Panc1 (cell line): Measurements from ENCODE around the gene KRT85. TPM values are rescaled to one million over a fixed set of nuclear protein-coding genes. Genes with fewer than 3 reads are reported as not detected.
A peak's percentile ranks its signal among the peaks of the same experiment; 100 is the strongest.

Experiments
- ATAC-seq: fragments of 200-7000 bp; cut with Tn5 transposase; 2 replicates; pipeline ENCODE4 v1.9.1; 2020; ENCODE audit warnings: mild to moderate bottlenecking, moderate library complexity
- BruUV-seq: library from RNA; stranded (reverse); fragments of 400-500 nt; replicated peaks from 2 replicates; lab custom pipeline; 2021; lab: Mats Ljungman, UMichigan
- CTCF ChIA-PET: fragments of 300-600 bp; sonication (Branson Sonifier 250); formaldehyde crosslinking; loops from one replicate; lab custom pipeline; 2022; ENCODE audit warnings: antibody characterized with exemption; lab: Charles Lee
- POLR2A ChIA-PET: fragments of 300-600 bp; sonication (Branson Sonifier 250); formaldehyde crosslinking; loops from one replicate; lab custom pipeline; 2022; ENCODE audit warnings: antibody characterized with exemption; lab: Charles Lee
- DNase-seq: peaks from one replicate; pipeline ENCODE4 v3.0.0-alpha.2; 2010; ENCODE audit warnings: low read depth, low spot score
- H3K27ac ChIP-seq: 2 replicates; pipeline ENCODE4 v1.5.1; 2011; ENCODE audit warnings: mild to moderate bottlenecking, low read length, inconsistent platforms
- H3K27me3 ChIP-seq: fragments of 200-500 bp; sonication (Bioruptor generic); 2 replicates; pipeline ENCODE4 v1.6.0; 2014; ENCODE audit warnings: low read length, inconsistent platforms; ENCODE audit not compliant: control insufficient read depth, insufficient read depth
- H3K36me3 ChIP-seq: fragments of 200-500 bp; sonication (Bioruptor generic); 2 replicates; pipeline ENCODE4 v1.5.1; 2014; ENCODE audit warnings: inconsistent platforms, mild to moderate bottlenecking, low read length, moderate library complexity; ENCODE audit not compliant: control insufficient read depth, insufficient read depth
- H3K4me1 ChIP-seq: 2 replicates; pipeline ENCODE4 v1.5.1; 2011; ENCODE audit warnings: inconsistent platforms, mild to moderate bottlenecking, low read length, moderate library complexity; ENCODE audit not compliant: control insufficient read depth, insufficient read depth
- H3K4me3 ChIP-seq, 2 experiments: 2 replicates each; pipeline ENCODE4 v1.5.1; 2011 to 2012; ENCODE audit warnings: low read depth in 2 of 2, low read length in 2 of 2, mild to moderate bottlenecking in 2 of 2, inconsistent platforms in 1 of 2, moderate library complexity in 1 of 2
- H3K9me3 ChIP-seq: fragments of 200-500 bp; sonication (Bioruptor generic); 2 replicates; pipeline ENCODE4 v1.5.1; 2014; ENCODE audit warnings: low read depth, mild to moderate bottlenecking, inconsistent platforms, low read length, moderate library complexity; ENCODE audit not compliant: control insufficient read depth, insufficient read depth
- CTCF ChIP-seq: fragments of 450-650 bp; IDR thresholded peaks from 2 replicates; pipeline ENCODE4 v1.5.1; 2017; ENCODE audit warnings: mild to moderate bottlenecking
- POLR2AphosphoS5 ChIP-seq: IDR thresholded peaks from 2 replicates; pipeline ENCODE4 v1.6.1; 2012; ENCODE audit warnings: mild to moderate bottlenecking, low read depth, low read length, moderate library complexity
- SIN3A ChIP-seq: IDR thresholded peaks from 2 replicates; pipeline ENCODE4 v1.6.1; 2012; ENCODE audit warnings: low read depth, mild to moderate bottlenecking, low read length, moderate library complexity, borderline replicate concordance; ENCODE audit not compliant: insufficient read depth
- TCF7L2 ChIP-seq: IDR thresholded peaks from 2 replicates; pipeline ENCODE4 v1.6.1; 2011; ENCODE audit warnings: mild to moderate bottlenecking, low read depth, low read length, inconsistent platforms
- in situ Hi-C: cut with HindIII; loops from 2 replicates; pipeline ENCODE4 v1.10.0; 2016; ENCODE audit warnings: low sequenced_read_pairs, low pct_unique_long_range_greater_than_20kb
- intact Hi-C: fragments of 100-400 bp; cut with micrococcal nuclease; formaldehyde crosslinking; loops from one replicate; pipeline ENCODE4 v1.10.0; 2022; ENCODE audit not compliant: unreplicated experiment
- total RNA-seq: library from RNA; stranded (reverse); gene quantifications from one replicate; pipeline ENCODE4 v1.2.1, GENCODE V29; 2021; ENCODE audit not compliant: unreplicated experiment
- TF ChIP-seq, protein P1 (sequence below), 2 experiments: IDR thresholded peaks; 2 replicates each; pipeline ENCODE4 v1.6.1; 2011 to 2012; ENCODE audit warnings: low read depth in 2 of 2, control low read depth in 1 of 2, low read length in 1 of 2, mild to moderate bottlenecking in 1 of 2, moderate library complexity in 1 of 2; ENCODE audit not compliant: insufficient read depth in 1 of 2

The KRT85 gene
- total RNA-seq, 1 experiment from 2014 or later, result not detected

GRCh38 chr12:52363111-52363679 lies 4.1 kb downstream of the KRT85 start:
- no peak overlapping the region for H3K27ac ChIP-seq
- in situ Hi-C loops, result no loop called here
- no peaks in the 10 kb centered on the region for H3K9me3 ChIP-seq
- ChIA-PET CTCF (no interaction called here), POLR2A (no interaction called here)
- no peak overlapping the region for H3K4me3 ChIP-seq
- no peaks in the 10 kb centered on the region for H3K36me3 ChIP-seq
- no peak for TF ChIP-seq POLR2AphosphoS5
- TF ChIP-seq, protein P1, sequence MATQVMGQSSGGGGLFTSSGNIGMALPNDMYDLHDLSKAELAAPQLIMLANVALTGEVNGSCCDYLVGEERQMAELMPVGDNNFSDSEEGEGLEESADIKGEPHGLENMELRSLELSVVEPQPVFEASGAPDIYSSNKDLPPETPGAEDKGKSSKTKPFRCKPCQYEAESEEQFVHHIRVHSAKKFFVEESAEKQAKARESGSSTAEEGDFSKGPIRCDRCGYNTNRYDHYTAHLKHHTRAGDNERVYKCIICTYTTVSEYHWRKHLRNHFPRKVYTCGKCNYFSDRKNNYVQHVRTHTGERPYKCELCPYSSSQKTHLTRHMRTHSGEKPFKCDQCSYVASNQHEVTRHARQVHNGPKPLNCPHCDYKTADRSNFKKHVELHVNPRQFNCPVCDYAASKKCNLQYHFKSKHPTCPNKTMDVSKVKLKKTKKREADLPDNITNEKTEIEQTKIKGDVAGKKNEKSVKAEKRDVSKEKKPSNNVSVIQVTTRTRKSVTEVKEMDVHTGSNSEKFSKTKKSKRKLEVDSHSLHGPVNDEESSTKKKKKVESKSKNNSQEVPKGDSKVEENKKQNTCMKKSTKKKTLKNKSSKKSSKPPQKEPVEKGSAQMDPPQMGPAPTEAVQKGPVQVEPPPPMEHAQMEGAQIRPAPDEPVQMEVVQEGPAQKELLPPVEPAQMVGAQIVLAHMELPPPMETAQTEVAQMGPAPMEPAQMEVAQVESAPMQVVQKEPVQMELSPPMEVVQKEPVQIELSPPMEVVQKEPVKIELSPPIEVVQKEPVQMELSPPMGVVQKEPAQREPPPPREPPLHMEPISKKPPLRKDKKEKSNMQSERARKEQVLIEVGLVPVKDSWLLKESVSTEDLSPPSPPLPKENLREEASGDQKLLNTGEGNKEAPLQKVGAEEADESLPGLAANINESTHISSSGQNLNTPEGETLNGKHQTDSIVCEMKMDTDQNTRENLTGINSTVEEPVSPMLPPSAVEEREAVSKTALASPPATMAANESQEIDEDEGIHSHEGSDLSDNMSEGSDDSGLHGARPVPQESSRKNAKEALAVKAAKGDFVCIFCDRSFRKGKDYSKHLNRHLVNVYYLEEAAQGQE (IDR thresholded peaks at IDR 0.05; ENCODE audit: insufficient read depth in 1 of 2, low read depth in 2 of 2, low read length in 1 of 2), result no peak
- no peak for TF ChIP-seq TCF7L2
- TF ChIP-seq SIN3A, result no peak
- no peak for TF ChIP-seq CTCF
- intact Hi-C loops, result no loop called here
- ATAC-seq (no peak), DNase-seq (no peak)
- no peaks in the 10 kb centered on the region for H3K4me1 ChIP-seq
- no peaks in the 10 kb centered on the region for H3K27me3 ChIP-seq
- no TSS peak for BruUV-seq

DNA sequence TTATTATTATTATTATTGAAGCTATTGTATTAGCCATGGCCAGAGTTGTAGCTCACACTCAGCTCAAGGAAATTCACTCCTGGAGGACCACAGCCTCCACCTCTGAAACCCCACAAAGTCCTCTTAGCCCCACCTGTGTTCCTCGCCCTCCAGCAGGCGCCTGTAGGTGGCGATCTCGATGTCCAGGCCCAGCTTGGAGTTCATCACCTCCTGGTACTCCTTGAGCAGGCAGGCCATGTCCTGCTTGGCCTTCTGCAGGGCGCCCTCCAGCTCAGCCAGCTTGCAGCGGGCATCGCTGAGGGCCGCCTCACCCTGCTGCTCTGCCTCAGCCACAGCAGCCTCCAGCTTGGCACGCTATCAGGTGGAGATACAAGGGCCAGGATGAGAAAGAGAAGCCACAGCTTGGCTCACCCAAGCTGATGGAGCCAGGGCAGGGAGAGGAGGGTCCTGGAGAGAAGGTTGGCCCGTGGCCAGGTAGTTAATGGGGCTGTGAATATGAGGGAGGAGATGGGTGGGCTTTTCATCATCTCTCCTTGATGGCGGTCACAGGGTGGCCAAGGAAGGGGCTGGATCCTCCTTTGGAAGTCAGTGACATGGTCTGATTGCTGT lies 5.1 kb downstream of the KRT85 start:
- H3K9me3 ChIP-seq, result no peaks in the 10 kb centered on the region
- CTCF ChIA-PET, result no interaction called here
- no peaks in the 10 kb centered on the region for H3K27me3 ChIP-seq
- POLR2A ChIA-PET, result no interaction called here
- no peaks in the 10 kb centered on the region for H3K36me3 ChIP-seq
- H3K4me3 ChIP-seq, result no peak overlapping the region
- no TSS peak for BruUV-seq
- in situ Hi-C loops, result no loop called here
- H3K27ac ChIP-seq, result no peak overlapping the region
- no peak for DNase-seq
- intact Hi-C loops, result no loop called here
- TF ChIP-seq SIN3A (no peak), CTCF (peak; percentile 68; the same call in 1 of the 2 replicates), POLR2AphosphoS5 (no peak), TCF7L2 (no peak)
- TF ChIP-seq, protein P1 (IDR thresholded peaks at IDR 0.05; ENCODE audit: insufficient read depth in 1 of 2, low read depth in 2 of 2, low read length in 1 of 2), result no peak
- no peaks in the 10 kb centered on the region for H3K4me1 ChIP-seq
- no peak for ATAC-seq
